Measurements from ENCODE around the gene SH3PXD2A.

GRCh38 chr10:103797857-103798256, 57.5 kb downstream of the SH3PXD2A start:
- TF ChIP-seq CTCF (IDR thresholded peaks at IDR 0.05 in 4 of 5, conservative IDR thresholded peaks at IDR 0.05 in 1 of 5) = no peak
- no peak for TF ChIP-seq POLR2A (IDR thresholded peaks at IDR 0.05)

Measured in gastrocnemius medialis (tissue), 4 donors.